Left forelimb (tissue), 1 donor: ENCODE measurements around the gene BHLHE40.

ENCODE experiments used
- DNase-seq: peaks from one replicate; pipeline ENCODE4 v3.0.0-alpha.2; 2018; ENCODE audit warnings: low spot score

BHLHE40 gene

GRCh38 chr3:4979428-4980228 is at the start of gene BHLHE40:
TSS of gene BHLHE40 (plus strand) at chr3:4979437. CDS start at chr3:4979719, 282 bp downstream.
- no peak for DNase-seq

GRCh38 chr3:4930501-4930900 is 48.7 kb upstream of the BHLHE40 start:
- no peak for DNase-seq

DNA sequence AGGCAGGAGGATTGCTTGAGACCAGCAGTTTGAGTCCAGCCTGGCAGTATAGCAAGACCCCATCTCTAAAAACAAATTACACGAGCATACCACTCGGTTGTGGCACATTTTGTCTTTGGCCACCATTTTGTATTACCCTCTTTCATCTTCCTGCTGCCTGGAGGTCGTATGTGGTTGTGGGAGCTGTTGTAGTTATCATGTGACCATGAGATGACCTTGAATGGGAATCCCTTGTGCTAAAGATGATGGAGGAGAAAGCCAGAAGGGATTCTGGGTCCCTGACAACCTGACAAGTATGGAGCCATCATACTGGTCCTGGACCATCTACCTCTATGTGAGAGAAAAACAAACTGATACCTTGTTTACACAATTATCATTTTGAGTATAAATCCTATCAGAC is 45.2 kb upstream of the BHLHE40 start:
- no peak for DNase-seq

- no peak for DNase-seq
These were observed 43.9 kb upstream of the BHLHE40 start for GRCh38 chr3:4935347-4935746.

DNA sequence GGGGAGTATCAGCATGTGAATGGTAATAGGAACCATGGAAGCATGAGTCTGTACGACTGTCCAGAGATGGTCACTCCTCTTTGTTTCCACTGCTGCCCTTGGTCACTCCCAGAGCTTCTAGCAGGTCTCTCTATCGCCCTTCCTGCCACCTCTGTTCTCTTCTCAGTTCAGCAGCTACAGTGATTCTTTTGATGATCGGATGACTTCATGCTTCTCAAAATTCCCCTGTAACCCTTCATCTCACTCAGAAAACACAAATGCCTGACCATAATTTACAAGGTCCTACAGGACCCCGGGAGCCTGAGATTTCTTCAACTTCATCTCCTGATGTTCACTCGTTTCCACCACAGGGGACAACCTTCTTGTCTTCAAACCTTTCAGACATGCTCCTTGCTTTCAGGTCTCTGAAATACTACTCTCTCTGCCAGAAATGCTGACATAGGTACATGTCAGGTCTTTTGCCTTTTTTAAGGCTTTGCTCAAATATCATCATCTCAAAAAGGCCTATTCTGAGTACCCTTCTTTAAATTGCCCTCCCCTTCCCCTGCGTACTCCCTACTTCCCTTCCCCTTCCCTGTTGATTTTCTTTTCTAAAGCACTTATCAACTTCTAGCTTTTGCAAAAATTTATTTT is 42.1 kb upstream of the BHLHE40 start:
- DNase-seq: no peak

GRCh38 chr3:4938281-4938982 is 40.8 kb upstream of the BHLHE40 start:
- no peak for DNase-seq

GRCh38 chr3:4939276-4939675 is 40.0 kb upstream of the BHLHE40 start:
- DNase-seq: no peak

- no peak for DNase-seq
These were observed 38.3 kb upstream of the BHLHE40 start for GRCh38 chr3:4940985-4941384.

- DNase-seq: no peak
These were observed 35.7 kb upstream of the BHLHE40 start for GRCh38 chr3:4943549-4943948.

DNA sequence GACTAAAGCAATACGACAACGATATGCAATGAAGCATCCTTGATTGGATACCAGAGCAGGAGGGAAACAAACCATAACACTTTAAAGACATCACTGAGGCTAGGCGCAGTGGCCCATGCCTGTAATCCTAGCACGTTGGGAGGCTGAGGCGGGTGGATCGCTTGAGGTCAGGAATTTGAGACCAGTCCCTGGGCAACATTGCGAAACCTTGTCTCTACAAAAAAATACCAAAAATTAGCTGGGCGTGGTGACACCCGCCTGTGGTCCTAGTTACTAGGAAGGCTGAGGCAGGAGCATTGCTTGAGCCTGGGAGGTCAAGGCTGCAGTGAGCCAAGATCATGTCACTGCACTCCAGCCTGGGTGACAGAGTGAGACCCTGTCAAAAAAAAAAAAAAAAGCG is 33.9 kb upstream of the BHLHE40 start:
- no peak for DNase-seq

- DNase-seq: no peak
These were observed 32.2 kb upstream of the BHLHE40 start for GRCh38 chr3:4947028-4947427.

- DNase-seq: no peak
These were observed 30.8 kb upstream of the BHLHE40 start for GRCh38 chr3:4948395-4948794.

DNA sequence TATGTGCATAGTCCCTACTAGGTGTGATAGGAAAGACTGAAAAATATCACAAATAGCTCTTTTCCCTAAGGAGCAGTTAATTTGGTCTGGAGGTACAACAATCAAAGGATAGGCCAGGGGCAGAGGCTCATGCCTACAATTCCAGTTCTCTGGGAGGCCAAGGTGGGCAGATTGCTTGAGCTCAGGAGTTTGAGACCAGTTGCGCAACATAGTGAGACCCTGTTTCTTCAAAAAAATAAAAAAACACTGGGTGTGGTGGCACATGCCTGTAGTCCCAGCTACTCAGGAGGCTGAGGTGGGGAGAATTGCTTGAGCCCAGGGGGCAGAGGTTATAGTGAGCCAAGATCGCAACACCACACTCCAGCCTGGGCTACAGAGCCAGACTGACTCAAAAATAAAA is 30.2 kb upstream of the BHLHE40 start:
- DNase-seq: no peak

DNA sequence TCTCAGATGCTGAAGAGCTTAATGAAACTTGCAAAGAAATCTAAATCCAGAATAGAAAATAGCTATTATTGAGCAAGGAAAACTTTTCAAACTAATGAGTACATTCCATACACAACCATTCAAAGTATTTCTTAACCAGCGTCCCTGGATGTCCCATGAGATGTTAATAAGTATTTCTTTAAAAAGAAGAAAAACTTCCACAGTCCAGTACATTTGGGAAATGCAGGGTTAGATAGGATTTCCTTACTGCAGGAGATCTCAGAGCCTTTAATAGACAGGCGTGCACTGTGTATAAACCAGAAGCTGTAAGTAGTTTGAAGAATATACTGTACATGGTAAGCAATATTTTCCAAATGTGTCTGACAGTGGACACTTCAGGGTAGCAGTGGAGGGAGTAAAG is 29.6 kb upstream of the BHLHE40 start:
- no peak for DNase-seq

DNA sequence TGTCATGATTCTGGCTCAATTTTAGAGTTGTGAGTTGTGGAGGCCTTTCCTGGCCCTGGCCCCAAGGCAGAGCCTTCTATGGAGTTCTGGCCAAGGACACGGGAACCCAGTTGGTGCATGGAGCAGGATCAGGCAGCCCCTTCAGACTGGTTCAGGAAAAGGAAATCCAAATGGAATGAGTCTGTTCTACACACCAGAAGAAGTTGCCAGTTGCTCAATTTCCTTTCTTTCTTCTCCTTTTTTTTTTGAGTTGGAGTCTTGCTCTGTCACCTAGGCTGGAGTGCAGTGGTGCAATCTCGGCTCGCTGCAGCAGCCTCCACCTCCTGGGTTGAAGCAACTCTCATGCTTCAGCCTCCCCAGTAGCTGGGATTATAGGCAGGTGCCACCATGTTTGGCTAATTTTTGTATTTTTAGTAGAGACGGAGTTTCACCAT is 28.9 kb upstream of the BHLHE40 start:
- DNase-seq: no peak

GRCh38 chr3:4950948-4951347 is 28.3 kb upstream of the BHLHE40 start:
- no peak for DNase-seq

DNA sequence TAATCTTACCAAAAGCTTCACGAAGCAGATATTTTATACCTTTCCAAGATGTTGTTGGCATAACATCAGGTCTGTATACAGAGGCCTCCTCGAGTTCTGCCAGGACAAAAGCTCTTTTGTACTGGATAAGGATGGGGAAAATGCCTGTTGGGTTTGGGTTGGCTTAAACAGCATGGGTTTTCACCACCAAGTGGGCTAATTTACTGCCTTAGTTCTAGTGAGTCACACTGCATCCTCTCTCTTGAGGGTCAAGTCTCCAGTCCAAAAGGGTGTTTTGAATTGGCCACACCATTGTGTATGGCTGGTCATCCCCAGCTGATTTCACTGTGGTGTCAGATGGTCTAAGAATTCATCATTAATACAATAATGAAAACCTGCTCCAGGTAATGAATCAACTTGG is 26.1 kb upstream of the BHLHE40 start:
- DNase-seq: no peak

DNA sequence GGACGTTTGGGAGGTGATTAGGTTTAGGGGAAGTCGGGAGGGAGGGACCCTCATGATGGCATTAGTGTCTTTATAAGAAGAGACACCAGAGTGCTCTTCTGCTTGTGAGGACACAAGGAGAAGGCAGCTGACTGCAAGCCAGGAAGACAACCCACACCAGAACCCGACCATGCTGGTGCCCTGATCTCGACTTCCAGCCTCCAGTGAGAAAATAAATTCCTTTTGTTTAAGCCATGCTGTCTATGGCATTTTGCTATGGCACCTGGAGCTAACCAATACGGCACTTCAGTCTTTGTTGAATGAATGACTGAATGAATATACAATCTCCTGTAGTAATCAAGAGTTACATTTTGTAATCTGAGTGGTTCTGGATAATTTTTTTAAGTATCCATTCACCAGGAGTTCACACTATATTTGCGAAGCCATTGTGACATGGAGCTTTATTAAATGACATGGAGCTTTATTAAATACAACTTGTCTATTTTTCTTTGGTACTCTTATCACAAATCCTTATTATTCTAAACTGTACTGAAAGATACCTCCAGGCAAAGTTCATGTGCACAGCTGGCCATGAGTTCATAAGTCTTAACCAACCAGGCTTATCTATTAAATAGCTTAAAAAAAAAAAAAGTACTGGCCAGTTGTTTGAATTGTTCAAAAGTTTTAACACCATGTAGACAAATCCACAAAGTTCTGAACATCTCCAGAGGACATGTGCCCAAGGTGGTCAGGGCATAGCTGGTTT is 24.8 kb upstream of the BHLHE40 start:
- no peak for DNase-seq

DNA sequence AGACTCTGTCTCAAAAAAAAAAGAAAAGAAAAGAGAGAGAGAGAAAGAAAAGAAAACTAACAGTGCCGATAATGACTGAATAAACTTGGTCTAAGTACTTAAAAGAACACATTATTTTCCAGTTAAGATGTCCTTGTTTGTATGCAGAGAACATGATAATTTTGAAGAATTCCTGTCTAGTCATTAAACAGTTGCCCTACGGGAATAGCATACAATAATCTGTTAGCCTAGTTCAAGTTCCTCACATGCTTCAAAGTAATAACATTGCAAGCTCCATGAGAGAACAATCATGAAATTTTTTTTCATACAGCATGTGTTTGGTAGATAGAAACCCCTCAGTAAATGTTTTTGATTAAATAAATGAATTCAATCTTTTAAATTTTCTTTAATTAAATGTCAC is 23.1 kb upstream of the BHLHE40 start:
- DNase-seq: no peak

DNA sequence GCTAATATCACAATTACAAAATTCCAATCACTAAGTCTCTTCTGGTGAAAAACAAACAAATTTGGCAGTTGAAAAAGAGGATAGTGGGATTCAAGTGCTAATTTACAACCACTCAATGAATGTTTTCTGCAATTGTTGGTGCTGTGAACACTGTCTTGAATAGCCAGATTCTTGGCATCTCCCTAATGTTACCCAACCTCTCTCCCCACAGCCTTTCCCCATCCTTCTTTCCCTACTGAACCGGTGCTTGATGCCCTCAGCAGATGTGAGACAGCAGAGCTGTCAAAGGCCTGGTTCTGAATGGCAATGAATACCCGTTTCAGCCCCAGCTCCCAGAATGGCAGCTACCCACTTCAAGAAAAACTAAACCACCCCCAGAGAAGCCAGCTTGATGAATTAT is 22.5 kb upstream of the BHLHE40 start:
- DNase-seq: no peak

- DNase-seq: no peak
These were observed 21.3 kb upstream of the BHLHE40 start for GRCh38 chr3:4957978-4958377.

DNA sequence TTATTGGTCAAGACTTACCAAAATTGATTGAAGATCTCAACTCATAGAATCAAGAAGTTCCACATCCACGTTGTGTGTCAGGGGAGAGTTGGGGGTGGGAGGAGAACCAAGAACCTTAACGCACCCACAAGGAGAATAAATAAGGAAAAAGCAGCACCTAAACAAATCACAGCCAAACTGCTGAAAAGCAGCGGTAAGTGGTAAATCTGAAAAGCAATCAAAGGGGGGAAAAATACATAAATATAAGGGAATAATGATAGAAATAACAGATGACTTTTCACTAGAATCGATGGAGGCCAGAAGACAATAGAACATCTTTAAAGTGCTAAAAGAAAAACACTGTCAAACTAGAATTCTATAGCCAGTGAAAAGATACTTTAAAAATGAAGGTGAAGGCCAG is 20.1 kb upstream of the BHLHE40 start:
- no peak for DNase-seq
